GM23248 (cell line): ENCODE results near the gene PCSK2.

Experiments used
- EZH2 ChIP-seq: fragments of 200-600 bp; sonication (generic); IDR thresholded peaks from 2 replicates; pipeline ENCODE4 v1.6.1; 2018; ENCODE audit warnings: antibody characterized with exemption, mild to moderate bottlenecking; ENCODE audit not compliant: insufficient read depth, poor library complexity, severe bottlenecking
- EZH2phosphoT487 ChIP-seq: fragments of 200-600 bp; sonication (generic); IDR thresholded peaks from 2 replicates; pipeline ENCODE4 v1.6.1; 2018; ENCODE audit warnings: antibody characterized with exemption, moderate library complexity, mild to moderate bottlenecking, low read depth; ENCODE audit not compliant: insufficient read depth

DNA sequence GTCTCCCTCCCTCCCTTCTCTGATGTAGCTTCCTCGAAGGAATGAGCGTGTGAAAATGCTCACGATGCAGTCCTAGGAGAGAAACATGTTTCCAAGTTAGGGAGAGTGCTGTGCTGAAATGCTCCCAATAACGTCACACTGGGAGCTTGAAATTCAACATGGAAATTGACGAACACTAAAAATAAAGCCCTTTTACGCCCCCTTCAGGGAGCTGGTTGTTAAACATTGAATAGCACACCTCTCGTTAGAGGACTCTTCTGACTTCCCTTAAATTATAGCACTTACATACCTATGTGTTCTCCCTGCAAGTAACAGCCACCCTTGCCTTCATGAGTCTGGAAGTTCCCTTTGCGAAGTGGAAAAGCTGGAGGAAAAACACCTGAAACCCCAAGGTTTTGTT, 215.7 kb downstream of the PCSK2 start:
- TF ChIP-seq EZH2 (no peak), EZH2phosphoT487 (no peak)
